ENCODE measurements around the gene VGLL4.

The VGLL4 gene

GRCh38 chr3:11509173-11510000, 134.3 kb downstream of the VGLL4 start:
- no peak for DNase-seq (ENCODE audit: low read depth in 2 of 2, low spot score in 1 of 2)

DNA sequence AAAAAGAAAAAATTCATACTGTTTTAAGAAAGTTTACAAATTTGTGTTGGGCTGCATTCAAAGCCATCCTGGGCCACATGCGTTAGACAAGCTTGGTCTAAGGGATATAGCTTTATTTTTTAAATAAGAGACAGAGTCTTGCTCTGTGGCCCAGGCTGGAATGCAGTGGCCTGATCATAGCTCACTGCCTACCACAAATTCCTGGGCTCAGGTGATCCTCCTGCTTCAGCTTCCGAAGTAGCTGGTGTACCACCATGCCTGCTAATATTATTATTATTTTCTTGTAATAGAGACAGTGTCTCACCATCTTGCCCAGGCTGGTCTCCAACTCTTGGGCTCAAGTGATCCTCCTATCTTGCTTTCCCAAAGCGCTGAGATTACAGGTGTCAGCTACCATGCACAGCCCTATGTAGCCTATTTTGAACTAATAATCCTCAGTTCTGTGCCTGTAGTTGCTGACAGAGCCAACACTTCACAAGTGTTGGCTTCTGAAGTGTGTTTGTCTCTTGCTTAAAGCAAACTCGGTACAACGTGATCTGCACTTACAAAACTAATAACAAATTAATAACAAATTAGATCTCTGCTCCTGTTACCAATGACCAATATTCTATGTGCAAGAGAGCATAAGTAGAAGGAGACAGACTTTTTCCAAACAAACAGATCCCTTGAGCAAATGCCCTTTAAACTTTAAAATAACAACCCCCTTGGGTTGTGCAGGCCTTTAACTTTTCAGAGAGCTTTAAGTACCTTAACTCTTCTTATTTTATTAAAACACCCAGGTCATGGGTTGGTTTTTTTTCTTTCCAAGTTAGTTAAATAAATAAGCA, 135.2 kb downstream of the VGLL4 start:
- DNase-seq (ENCODE audit: low read depth in 2 of 2, low spot score in 1 of 2), result no peak

- no peak for DNase-seq (ENCODE audit: low read depth in 2 of 2, low spot score in 1 of 2)
Measured at GRCh38 chr3:11507719-11508118, 136.0 kb downstream of the VGLL4 start.

Measured in stimulated activated CD8-positive, alpha-beta memory T cell treated with anti-CD3 and anti-CD28 coated beads, Interleukin-4, amount 100 ng/mL, for 1 hour (primary cell).